Epithelial cell of esophagus (primary cell): ENCODE data around the gene LIMA1.
A peak's percentile ranks its signal among the peaks of the same experiment; 100 is the strongest.

ENCODE experiments used
- DNase-seq: peaks from one replicate; pipeline ENCODE4 v3.0.0; 2010; ENCODE audit warnings: low read depth
- H3K4me3 ChIP-seq: 2 replicates; pipeline ENCODE4 v1.5.1; 2011; ENCODE audit warnings: mild to moderate bottlenecking, low read length, control low read depth
- CTCF ChIP-seq: IDR thresholded peaks from 2 replicates; pipeline ENCODE4 v1.5.1; 2011; ENCODE audit warnings: low read depth, mild to moderate bottlenecking, low read length, control low read depth, inconsistent platforms; ENCODE audit not compliant: insufficient read depth; ENCODE audit errors: missing control alignments

The LIMA1 gene

DNA sequence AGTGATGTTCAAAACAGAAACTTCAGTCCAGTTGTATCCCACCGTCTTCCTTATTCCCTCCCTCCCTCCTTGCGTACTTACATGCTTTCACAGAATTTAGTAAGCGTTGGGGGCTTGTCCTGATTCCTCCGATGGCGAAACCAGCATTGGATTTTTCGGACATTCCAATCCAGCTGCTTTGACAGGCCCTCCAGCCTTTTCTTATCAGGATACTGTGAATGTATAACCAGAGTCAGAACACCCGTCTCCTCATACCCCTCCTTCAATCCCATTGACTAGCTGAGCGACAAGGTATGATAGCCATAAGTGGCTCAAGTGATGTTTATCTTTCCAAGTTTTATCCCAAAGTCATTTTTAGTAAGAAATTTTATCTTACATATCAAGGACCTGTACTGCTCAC, 140.3 kb downstream of the LIMA1 start:
- DNase-seq, result no peak
- TF ChIP-seq CTCF, result no peak
- H3K4me3 ChIP-seq, result no peak overlapping the region

DNA sequence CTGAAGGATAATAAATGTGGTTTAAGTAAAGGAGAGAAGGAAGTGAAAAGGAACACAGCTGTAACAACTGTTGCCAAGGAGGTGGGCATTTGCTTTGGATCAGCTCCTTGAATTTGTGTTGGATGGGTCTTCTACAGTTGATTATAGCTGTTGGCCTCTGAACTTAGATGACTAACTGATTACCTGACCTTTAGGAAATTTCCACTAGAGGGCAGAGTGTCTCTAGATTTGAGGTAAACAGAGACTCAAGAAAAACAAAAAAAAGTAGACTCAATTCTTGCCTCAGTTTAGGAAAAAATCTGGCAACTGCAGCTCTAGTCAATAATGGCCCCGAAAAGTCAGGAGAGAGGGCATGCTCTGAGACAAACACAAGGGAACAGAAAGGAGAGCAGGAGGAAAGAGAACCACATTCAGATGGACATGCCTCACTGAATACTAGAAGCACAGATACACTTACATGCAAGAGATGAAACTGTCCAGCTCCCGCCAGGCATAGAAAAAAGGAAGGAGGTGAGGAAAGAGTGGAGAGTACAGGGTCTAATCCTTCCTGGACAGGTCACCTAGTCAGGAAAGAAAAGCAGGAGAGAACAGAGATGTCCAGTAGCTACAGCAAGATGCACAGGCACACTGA, 150.7 kb downstream of the LIMA1 start:
- DNase-seq, result peak; percentile 65
- H3K4me3 ChIP-seq, result no peak overlapping the region
- TF ChIP-seq CTCF, result peak; percentile 61

DNA sequence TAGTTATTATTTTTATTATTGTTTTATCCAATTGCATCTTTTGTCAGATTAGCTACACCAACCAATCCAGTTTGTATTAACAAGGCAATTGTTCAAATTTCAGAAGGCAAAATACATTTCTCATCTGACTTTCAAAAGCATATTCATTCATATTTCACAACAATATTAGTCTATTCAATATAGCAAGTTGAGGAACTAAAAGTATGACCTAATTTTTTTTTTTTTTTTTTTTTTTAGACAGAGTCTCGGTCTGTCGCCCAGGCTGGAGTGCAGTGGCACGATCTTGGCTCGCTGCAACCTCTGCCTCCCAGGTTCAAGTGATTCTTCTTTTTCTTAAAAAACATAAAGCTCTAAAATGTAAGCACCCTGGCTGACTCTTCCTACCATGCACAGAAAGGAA, 154.0 kb downstream of the LIMA1 start:
- no peak for TF ChIP-seq CTCF
- no peak overlapping the region for H3K4me3 ChIP-seq
- no peak for DNase-seq

DNA sequence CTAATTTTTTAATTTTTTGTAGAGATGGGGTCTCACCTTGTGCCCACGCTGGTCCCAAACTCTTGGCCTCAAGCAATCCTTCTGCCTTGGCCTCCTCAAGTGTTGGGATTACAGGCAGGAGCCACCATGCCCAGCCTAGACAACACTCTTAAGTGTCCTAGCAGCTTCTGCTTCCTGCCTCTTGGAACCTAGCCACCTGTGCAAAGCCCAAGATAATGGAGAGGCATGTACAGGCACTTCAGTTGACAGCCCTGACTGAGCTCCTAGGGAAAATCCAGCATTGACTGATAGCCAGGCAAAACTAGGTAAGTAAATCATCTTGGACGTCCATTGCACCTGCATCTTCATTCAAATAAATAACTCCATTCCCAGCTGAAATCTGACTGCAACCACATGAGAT, 155.8 kb downstream of the LIMA1 start:
- peak; percentile 54 for DNase-seq
- TF ChIP-seq CTCF, result no peak
- H3K4me3 ChIP-seq, result no peak overlapping the region
